Fibroblast of lung (primary cell): ENCODE measurements around the gene LYAR.

ENCODE experiments used
- EZH2 ChIP-seq: IDR thresholded peaks from 2 replicates; pipeline ENCODE4 v1.5.1; 2012; ENCODE audit warnings: low read length, control low read depth, mild to moderate bottlenecking; ENCODE audit errors: missing control alignments
- TF ChIP-seq, protein P1 (sequence below), 2 donors: IDR thresholded peaks in 1 of 2; conservative IDR thresholded peaks in 1 of 2; 1 replicate in 1 of 2; 2 replicates in 1 of 2; pipeline ENCODE4 v1.5.1; 2011 to 2012; ENCODE audit warnings: low read length in 2 of 2, control low read depth in 1 of 2, inconsistent platforms in 1 of 2, low read depth in 1 of 2, mild to moderate bottlenecking in 1 of 2

DNA sequence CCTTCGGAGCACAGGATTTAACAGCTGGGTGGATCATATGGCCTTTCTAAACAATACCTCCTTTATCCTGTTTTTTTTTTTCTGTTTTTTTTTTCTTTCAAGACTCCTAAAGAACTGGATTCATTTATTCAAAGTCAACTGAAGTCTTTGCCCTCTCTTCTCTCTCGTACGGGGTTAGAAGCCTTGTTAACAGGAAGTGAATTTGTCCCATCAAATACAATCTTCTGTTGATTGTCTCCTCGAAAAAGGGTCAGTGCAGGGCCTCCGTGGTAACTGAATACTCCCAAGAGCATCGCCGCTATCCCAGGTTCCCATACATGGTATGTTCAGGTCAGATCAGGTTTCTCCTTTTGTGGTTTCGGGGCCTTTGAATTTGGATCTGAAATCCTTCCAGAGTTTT is 40.1 kb downstream of the LYAR start:
- TF ChIP-seq, protein P1, sequence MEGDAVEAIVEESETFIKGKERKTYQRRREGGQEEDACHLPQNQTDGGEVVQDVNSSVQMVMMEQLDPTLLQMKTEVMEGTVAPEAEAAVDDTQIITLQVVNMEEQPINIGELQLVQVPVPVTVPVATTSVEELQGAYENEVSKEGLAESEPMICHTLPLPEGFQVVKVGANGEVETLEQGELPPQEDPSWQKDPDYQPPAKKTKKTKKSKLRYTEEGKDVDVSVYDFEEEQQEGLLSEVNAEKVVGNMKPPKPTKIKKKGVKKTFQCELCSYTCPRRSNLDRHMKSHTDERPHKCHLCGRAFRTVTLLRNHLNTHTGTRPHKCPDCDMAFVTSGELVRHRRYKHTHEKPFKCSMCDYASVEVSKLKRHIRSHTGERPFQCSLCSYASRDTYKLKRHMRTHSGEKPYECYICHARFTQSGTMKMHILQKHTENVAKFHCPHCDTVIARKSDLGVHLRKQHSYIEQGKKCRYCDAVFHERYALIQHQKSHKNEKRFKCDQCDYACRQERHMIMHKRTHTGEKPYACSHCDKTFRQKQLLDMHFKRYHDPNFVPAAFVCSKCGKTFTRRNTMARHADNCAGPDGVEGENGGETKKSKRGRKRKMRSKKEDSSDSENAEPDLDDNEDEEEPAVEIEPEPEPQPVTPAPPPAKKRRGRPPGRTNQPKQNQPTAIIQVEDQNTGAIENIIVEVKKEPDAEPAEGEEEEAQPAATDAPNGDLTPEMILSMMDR (conservative IDR thresholded peaks at IDR 0.05 in 1 of 2, IDR thresholded peaks at IDR 0.05 in 1 of 2; ENCODE audit: low read depth in 1 of 2, low read length in 2 of 2), result no peak
- TF ChIP-seq EZH2, result no peak
